ENCODE measurements around the gene C7orf33. TPM values are rescaled to one million over a fixed set of nuclear protein-coding genes. Genes with fewer than 3 reads are reported as not detected.

Gene C7orf33, protein sequence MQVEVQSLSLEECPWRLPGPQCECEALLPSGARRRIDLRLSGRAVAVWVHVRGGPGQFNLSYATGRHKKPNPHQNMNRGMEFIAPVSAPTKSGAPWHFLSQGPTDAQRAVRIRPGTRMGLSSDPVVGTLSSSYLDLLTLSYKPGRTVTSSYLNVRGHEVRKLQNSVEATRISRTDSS
- not detected in 2 replicates for total RNA-seq
- long read RNA-seq = 0 reads

DNA sequence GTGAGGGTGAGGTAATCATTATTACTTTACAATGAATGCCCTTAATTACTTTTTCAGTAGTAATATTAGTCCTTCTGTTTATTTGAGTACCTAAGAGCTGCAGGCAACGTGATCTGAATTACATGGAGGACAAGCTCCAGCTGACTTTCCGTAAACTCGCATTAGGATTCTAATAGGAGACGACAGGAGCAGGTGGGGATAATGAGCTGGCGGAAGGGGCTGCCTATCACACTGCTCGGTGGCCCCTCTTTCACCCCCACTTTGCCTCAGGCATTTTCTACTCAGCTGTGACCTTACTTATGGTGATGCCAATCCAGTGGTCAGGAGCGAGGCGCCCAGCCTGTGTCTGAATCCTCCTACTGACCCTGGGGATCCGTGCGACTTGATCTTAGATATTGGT is at the start of gene C7orf33:
Gene C7orf33 (plus strand): TSS at position 296 of the 400 bp plus-strand sequence. CDS start 160 bp downstream, outside the sequence.
- H3K27me3 Mint-ChIP-seq (ENCODE audit: unreplicated experiment) = peaks cover 48% of the 10 kb centered on the region
- no peak for DNase-seq (ENCODE audit: extremely low spot score, unreplicated experiment)
- no peaks in the 10 kb centered on the region for H3K4me1 Mint-ChIP-seq (ENCODE audit: unreplicated experiment)
- TF ChIP-seq, protein P1, sequence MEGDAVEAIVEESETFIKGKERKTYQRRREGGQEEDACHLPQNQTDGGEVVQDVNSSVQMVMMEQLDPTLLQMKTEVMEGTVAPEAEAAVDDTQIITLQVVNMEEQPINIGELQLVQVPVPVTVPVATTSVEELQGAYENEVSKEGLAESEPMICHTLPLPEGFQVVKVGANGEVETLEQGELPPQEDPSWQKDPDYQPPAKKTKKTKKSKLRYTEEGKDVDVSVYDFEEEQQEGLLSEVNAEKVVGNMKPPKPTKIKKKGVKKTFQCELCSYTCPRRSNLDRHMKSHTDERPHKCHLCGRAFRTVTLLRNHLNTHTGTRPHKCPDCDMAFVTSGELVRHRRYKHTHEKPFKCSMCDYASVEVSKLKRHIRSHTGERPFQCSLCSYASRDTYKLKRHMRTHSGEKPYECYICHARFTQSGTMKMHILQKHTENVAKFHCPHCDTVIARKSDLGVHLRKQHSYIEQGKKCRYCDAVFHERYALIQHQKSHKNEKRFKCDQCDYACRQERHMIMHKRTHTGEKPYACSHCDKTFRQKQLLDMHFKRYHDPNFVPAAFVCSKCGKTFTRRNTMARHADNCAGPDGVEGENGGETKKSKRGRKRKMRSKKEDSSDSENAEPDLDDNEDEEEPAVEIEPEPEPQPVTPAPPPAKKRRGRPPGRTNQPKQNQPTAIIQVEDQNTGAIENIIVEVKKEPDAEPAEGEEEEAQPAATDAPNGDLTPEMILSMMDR (IDR thresholded peaks at IDR 0.05) = no peak
- H3K4me3 Mint-ChIP-seq (ENCODE audit: unreplicated experiment) = no peak within 1 kb of the TSS
- H3K36me3 Mint-ChIP-seq (ENCODE audit: unreplicated experiment) = no peaks in the 10 kb centered on the region
- no peaks in the 10 kb centered on the region for H3K9me3 Mint-ChIP-seq (ENCODE audit: unreplicated experiment)
- no peak within 1 kb of the TSS for H3K27ac Mint-ChIP-seq (ENCODE audit: unreplicated experiment)

DNA sequence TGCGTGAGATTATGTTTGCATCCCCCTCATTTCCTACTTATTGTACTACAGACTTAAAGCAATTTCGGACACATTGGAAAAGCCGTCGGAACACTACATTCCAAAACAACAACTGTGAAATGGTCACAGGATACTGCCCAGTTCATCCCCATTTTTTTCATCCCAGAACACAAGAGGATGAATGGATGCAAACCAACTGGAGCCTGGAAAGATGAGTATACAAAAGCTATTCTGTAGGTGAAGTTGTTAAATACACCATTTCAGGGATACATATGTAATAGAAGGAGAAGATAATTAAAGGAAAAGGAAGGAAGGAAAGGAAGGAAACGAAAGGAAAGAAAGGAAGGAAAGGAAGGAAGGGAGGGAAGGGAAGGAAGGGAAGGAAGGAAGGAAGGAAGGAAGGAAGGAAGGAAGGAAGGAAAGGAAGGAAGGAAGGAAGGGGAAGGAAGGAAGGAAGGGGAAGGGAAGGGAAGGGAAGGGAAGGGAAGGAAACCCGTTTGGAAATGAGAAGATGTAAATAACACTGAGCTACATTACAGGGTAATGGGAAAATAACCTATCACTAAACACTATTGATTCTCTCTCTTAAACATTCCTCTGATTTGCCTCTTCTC is 48.6 kb upstream of the C7orf33 start:
- H3K4me1 Mint-ChIP-seq (ENCODE audit: unreplicated experiment) = no peaks in the 10 kb centered on the region
- TF ChIP-seq, protein P1 (IDR thresholded peaks at IDR 0.05) = no peak
- H3K9me3 Mint-ChIP-seq (ENCODE audit: unreplicated experiment) = no peaks in the 10 kb centered on the region
- no peaks in the 10 kb centered on the region for H3K36me3 Mint-ChIP-seq (ENCODE audit: unreplicated experiment)
- H3K4me3 Mint-ChIP-seq (ENCODE audit: unreplicated experiment) = no peak overlapping the region
- DNase-seq (ENCODE audit: extremely low spot score, unreplicated experiment) = no peak
- H3K27ac Mint-ChIP-seq (ENCODE audit: unreplicated experiment) = no peak overlapping the region
- H3K27me3 Mint-ChIP-seq (ENCODE audit: unreplicated experiment) = no peaks in the 10 kb centered on the region

DNA sequence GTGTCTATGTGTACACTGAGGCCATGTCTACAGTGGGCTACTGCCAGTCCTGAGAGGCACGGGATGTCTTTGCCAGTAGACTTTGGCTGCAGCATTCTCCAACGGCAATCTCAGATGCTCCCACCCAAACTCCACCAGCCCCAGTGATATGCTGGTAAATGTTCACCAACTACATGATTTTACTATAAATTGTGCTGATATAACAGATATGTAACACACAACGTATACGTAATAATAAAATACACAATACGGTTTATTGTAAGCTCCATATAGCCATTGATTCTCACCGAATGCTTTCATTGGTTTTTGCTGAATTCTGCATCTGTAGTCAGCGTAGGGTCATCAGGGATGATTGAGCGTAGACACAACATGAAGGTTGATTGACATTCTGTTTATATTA is 47.3 kb upstream of the C7orf33 start:
- H3K4me3 Mint-ChIP-seq (ENCODE audit: unreplicated experiment) = no peak overlapping the region
- no peaks in the 10 kb centered on the region for H3K4me1 Mint-ChIP-seq (ENCODE audit: unreplicated experiment)
- H3K36me3 Mint-ChIP-seq (ENCODE audit: unreplicated experiment) = no peaks in the 10 kb centered on the region
- no peaks in the 10 kb centered on the region for H3K9me3 Mint-ChIP-seq (ENCODE audit: unreplicated experiment)
- H3K27me3 Mint-ChIP-seq (ENCODE audit: unreplicated experiment) = no peaks in the 10 kb centered on the region
- DNase-seq (ENCODE audit: extremely low spot score, unreplicated experiment) = no peak
- no peak overlapping the region for H3K27ac Mint-ChIP-seq (ENCODE audit: unreplicated experiment)
- TF ChIP-seq, protein P1 (IDR thresholded peaks at IDR 0.05) = no peak

DNA sequence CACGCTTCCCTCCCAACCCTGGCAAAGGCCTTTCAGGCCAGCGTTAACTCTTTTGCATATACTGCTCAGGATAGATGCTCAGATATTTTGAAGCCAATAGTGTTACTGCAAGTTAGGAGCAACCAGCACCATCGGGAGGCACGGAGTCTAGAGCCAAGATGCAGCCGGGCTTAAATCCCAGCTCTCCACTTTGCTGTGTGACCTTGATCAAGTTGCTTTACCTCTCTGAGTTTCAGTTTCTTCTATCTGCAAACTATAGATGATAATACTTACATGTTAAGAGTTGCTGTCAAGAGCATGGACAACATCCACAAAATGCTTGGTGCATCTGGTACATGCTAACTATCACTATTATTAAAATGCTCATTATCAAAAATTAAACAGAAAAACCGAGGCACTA is 45.4 kb upstream of the C7orf33 start:
- no peaks in the 10 kb centered on the region for H3K36me3 Mint-ChIP-seq (ENCODE audit: unreplicated experiment)
- peaks cover 4% of the 10 kb centered on the region for H3K27me3 Mint-ChIP-seq (ENCODE audit: unreplicated experiment)
- H3K27ac Mint-ChIP-seq (ENCODE audit: unreplicated experiment) = no peak overlapping the region
- no peaks in the 10 kb centered on the region for H3K9me3 Mint-ChIP-seq (ENCODE audit: unreplicated experiment)
- TF ChIP-seq, protein P1 (IDR thresholded peaks at IDR 0.05) = no peak
- no peak for DNase-seq (ENCODE audit: extremely low spot score, unreplicated experiment)
- no peak overlapping the region for H3K4me3 Mint-ChIP-seq (ENCODE audit: unreplicated experiment)
- H3K4me1 Mint-ChIP-seq (ENCODE audit: unreplicated experiment) = no peaks in the 10 kb centered on the region

DNA sequence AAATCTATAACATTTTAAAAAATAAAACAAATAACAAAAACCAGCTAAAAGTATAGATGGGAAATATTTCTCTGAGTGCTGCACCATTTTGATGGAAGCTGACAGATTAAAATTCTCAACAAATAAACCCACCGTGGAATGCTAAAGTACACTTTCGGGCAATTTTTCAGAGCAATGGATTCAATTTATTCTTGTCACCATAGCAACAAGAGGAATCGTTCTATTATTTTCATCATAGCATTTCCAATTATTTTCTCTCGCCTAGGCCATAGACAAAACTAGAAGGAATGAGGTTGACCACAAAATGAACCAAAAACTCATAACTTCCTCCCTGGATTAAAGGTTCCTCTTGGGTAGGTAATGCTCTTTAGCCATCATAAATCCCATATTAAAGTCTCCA is 44.6 kb upstream of the C7orf33 start:
- no peaks in the 10 kb centered on the region for H3K36me3 Mint-ChIP-seq (ENCODE audit: unreplicated experiment)
- no peaks in the 10 kb centered on the region for H3K4me1 Mint-ChIP-seq (ENCODE audit: unreplicated experiment)
- no peak overlapping the region for H3K4me3 Mint-ChIP-seq (ENCODE audit: unreplicated experiment)
- H3K27ac Mint-ChIP-seq (ENCODE audit: unreplicated experiment) = no peak overlapping the region
- DNase-seq (ENCODE audit: extremely low spot score, unreplicated experiment) = no peak
- no peaks in the 10 kb centered on the region for H3K9me3 Mint-ChIP-seq (ENCODE audit: unreplicated experiment)
- TF ChIP-seq, protein P1 (IDR thresholded peaks at IDR 0.05) = no peak
- peaks cover 5% of the 10 kb centered on the region for H3K27me3 Mint-ChIP-seq (ENCODE audit: unreplicated experiment)
